SK-N-MC (cell line): Measurements from ENCODE around the gene TBC1D3B.

Experiments
- EZH2 ChIP-seq: fragments of 200-600 bp; sonication (generic); IDR thresholded peaks from one replicate; pipeline ENCODE4 v1.6.1; 2017; ENCODE audit warnings: antibody characterized with exemption
- FOXP2 ChIP-seq: optimal IDR thresholded peaks from 2 replicates; pipeline ENCODE3; 2011; ENCODE audit warnings: mild to moderate bottlenecking, moderate library complexity; ENCODE audit not compliant: insufficient read depth; ENCODE audit errors: extremely low read length, control extremely low read depth
- POLR2AphosphoS5 ChIP-seq: IDR thresholded peaks from 2 replicates; pipeline ENCODE4 v1.6.1; 2012; ENCODE audit warnings: mild to moderate bottlenecking, low read depth, low read length, borderline replicate concordance

- TF ChIP-seq EZH2 (no peak), POLR2AphosphoS5 (no peak), FOXP2 (no peak)
Measured at GRCh38 chr17:36129616-36130015, 46.8 kb downstream of the TBC1D3B start.
